KMS-11 (cell line): ENCODE measurements around the gene PPP1CB.
"Not testable (repeated sequence)": the region's sequence is repeated elsewhere in the genome, so short reads cannot be mapped to it uniquely, and the experiment has no call there.

Source experiments
- H2AFZ ChIP-seq: fragments of 200-600 bp; sonication (generic); 2 replicates; pipeline ENCODE4 v1.6.1; 2016; ENCODE audit warnings: antibody characterized with exemption, mixed run types, low read depth
- H3K27ac ChIP-seq: fragments of 200-600 bp; sonication (generic); 2 replicates; pipeline ENCODE4 v1.6.1; 2016; ENCODE audit warnings: mild to moderate bottlenecking, mixed run types
- H3K27me3 ChIP-seq: fragments of 200-600 bp; sonication (generic); 2 replicates; pipeline ENCODE4 v1.6.1; 2017; ENCODE audit warnings: mild to moderate bottlenecking, low read depth, mixed run types, moderate library complexity; ENCODE audit not compliant: insufficient read depth
- H3K36me3 ChIP-seq: fragments of 200-600 bp; sonication (generic); 2 replicates; pipeline ENCODE4 v1.6.1; 2017; ENCODE audit warnings: mild to moderate bottlenecking, mixed run types; ENCODE audit not compliant: insufficient read depth
- H3K4me1 ChIP-seq: fragments of 200-600 bp; sonication (generic); 2 replicates; pipeline ENCODE4 v1.6.1; 2016; ENCODE audit warnings: mild to moderate bottlenecking, low read depth, mixed run types; ENCODE audit not compliant: poor library complexity, severe bottlenecking
- H3K4me2 ChIP-seq: fragments of 200-600 bp; sonication (generic); 2 replicates; pipeline ENCODE4 v1.7.0; 2016; ENCODE audit warnings: mild to moderate bottlenecking, mixed run types
- H3K4me3 ChIP-seq: fragments of 200-600 bp; sonication (generic); IDR thresholded peaks from 2 replicates; pipeline ENCODE4 v1.6.1; 2017; ENCODE audit warnings: low read depth, low read length, mixed read lengths; ENCODE audit not compliant: insufficient read depth
- H3K79me2 ChIP-seq: fragments of 200-600 bp; sonication (generic); 2 replicates; pipeline ENCODE4 v1.6.1; 2016; ENCODE audit warnings: low read depth, mixed run types; ENCODE audit not compliant: insufficient read depth
- H3K9ac ChIP-seq: fragments of 200-600 bp; sonication (generic); 2 replicates; pipeline ENCODE4 v1.6.1; 2016; ENCODE audit warnings: mild to moderate bottlenecking, mixed run types
- H4K20me1 ChIP-seq: fragments of 200-600 bp; sonication (generic); 2 replicates; pipeline ENCODE4 v1.6.1; 2016; ENCODE audit warnings: mild to moderate bottlenecking, mixed run types; ENCODE audit not compliant: insufficient read depth
- TF ChIP-seq, protein P1 (sequence below): fragments of 200-600 bp; sonication (generic); conservative IDR thresholded peaks from 2 replicates; pipeline ENCODE4 v1.6.1; 2017; ENCODE audit warnings: low read depth, mild to moderate bottlenecking, antibody characterized with exemption, low read length, moderate library complexity, mixed read lengths

The PPP1CB gene

DNA sequence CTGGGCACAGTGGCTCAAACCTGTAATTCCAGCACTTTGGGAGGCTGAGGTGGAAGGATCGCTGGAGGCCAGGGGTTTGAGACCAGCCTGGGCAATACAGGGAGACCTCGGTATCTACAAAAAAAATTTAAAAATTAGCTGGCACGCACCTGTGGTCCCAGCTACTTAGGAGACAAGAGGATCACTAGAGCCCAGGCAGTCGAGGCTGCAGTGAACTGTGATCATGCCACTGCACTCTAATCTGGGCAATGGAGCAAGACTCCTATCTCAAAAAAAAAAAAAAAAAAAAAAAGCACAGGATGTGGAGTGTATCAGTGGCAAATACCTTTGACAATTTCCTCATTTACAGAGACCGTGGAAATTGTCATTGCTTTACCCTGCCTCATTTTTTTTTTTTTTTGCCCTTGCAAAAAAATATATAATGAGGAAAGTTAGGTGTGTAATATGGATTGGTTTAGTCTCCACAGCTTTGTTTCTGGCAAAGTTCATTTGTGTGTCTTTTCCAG, 20.9 kb upstream of the PPP1CB start:
- TF ChIP-seq, protein P1, sequence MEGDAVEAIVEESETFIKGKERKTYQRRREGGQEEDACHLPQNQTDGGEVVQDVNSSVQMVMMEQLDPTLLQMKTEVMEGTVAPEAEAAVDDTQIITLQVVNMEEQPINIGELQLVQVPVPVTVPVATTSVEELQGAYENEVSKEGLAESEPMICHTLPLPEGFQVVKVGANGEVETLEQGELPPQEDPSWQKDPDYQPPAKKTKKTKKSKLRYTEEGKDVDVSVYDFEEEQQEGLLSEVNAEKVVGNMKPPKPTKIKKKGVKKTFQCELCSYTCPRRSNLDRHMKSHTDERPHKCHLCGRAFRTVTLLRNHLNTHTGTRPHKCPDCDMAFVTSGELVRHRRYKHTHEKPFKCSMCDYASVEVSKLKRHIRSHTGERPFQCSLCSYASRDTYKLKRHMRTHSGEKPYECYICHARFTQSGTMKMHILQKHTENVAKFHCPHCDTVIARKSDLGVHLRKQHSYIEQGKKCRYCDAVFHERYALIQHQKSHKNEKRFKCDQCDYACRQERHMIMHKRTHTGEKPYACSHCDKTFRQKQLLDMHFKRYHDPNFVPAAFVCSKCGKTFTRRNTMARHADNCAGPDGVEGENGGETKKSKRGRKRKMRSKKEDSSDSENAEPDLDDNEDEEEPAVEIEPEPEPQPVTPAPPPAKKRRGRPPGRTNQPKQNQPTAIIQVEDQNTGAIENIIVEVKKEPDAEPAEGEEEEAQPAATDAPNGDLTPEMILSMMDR, result no peak
- no peak overlapping the region for H3K4me3 ChIP-seq

DNA sequence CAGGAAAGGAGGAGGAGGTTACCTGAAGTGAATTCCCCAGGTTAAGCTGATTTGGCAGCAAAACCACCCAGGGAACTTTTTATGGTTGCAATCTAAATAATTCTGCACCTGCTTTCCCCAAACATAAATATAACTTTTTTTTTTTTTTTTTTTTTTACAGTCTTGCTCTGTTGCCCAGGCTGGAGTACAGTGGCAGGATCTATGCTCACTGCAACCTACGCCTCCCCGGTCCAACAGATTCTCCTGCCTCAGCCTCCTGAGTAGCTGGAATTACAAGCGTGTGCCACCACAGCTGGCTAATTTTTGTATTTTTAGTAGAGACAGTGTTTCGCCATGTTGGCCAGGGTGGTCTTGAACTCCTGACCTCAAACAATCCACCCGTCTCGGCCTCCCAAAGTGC, 16.1 kb upstream of the PPP1CB start:
- H3K79me2 ChIP-seq, result no peaks in the 10 kb centered on the region
- TF ChIP-seq, protein P1, result no peak
- H2AFZ ChIP-seq, result no peak overlapping the region
- no peak overlapping the region for H3K9ac ChIP-seq
- H3K27ac ChIP-seq, result no peak overlapping the region
- no peak overlapping the region for H3K4me3 ChIP-seq
- H3K27me3 ChIP-seq, result no peaks in the 10 kb centered on the region
- H3K4me2 ChIP-seq, result no peak overlapping the region
- H3K36me3 ChIP-seq, result no peaks in the 10 kb centered on the region
- no peaks in the 10 kb centered on the region for H3K4me1 ChIP-seq
- no peaks in the 10 kb centered on the region for H4K20me1 ChIP-seq

More for the DNA sequence above, 20.9 kb upstream of the PPP1CB start:
- Histone ChIP-seq H2AFZ (no peak overlapping the region), H3K36me3 (no peaks in the 10 kb centered on the region), H3K27me3 (no peaks in the 10 kb centered on the region), H3K4me1 (no peaks in the 10 kb centered on the region), H3K4me2 (no peak overlapping the region), H3K27ac (no peak overlapping the region), H4K20me1 (no peaks in the 10 kb centered on the region), H3K79me2 (no peaks in the 10 kb centered on the region), H3K9ac (no peak overlapping the region)

DNA sequence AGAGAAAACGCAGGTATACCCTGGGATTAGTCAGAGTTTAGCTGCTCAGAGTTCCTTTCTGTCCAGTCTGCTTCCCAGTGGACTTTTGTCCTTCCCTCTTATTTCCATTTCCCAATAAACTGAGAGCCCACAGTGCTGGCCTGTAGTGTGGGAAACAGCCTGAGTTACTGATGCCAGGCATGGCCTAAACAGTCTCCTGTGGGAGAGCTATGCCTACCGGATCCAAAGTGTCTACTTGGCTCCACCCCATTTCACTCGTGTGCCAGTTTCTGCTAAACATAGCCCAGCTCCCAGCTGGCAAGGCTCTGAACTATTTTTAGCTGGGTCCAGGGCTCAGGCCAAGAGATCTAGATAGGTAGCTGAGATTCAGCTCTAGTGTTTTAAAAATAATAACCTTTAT, 15.6 kb upstream of the PPP1CB start:
- Histone ChIP-seq H4K20me1 (no peaks in the 10 kb centered on the region), H3K79me2 (no peaks in the 10 kb centered on the region), H3K4me2 (no peak overlapping the region), H3K27me3 (no peaks in the 10 kb centered on the region), H3K27ac (no peak overlapping the region), H3K9ac (no peak overlapping the region), H2AFZ (no peak overlapping the region), H3K4me3 (no peak overlapping the region), H3K36me3 (no peaks in the 10 kb centered on the region), H3K4me1 (no peaks in the 10 kb centered on the region)
- TF ChIP-seq, protein P1, result no peak

DNA sequence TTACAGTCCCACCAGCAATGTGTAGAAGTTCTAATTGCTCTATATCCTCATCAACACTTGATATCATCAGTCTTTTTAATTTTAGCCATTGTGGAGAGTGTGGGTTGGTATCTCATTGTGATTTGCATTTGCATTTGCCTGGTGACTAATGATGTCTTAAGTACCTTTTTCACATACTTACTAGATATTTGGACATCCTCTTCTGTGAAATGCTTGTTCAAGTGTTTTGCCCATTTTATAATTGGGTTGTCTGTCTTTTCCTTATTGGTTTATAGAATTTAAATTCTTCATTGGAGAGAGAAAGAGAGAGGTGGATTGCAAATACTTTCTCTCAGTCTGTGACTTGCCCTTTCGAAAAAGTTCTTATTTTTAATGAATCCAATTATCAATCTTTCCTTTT, 14.0 kb upstream of the PPP1CB start:
- H3K79me2 ChIP-seq, result no peaks in the 10 kb centered on the region
- H3K27ac ChIP-seq, result no peak overlapping the region
- TF ChIP-seq, protein P1, result no peak
- H3K9ac ChIP-seq, result no peak overlapping the region
- no peak overlapping the region for H3K4me3 ChIP-seq
- no peaks in the 10 kb centered on the region for H3K4me1 ChIP-seq
- no peak overlapping the region for H3K4me2 ChIP-seq
- no peak overlapping the region for H2AFZ ChIP-seq
- no peaks in the 10 kb centered on the region for H3K27me3 ChIP-seq
- H3K36me3 ChIP-seq, result no peaks in the 10 kb centered on the region
- no peaks in the 10 kb centered on the region for H4K20me1 ChIP-seq

DNA sequence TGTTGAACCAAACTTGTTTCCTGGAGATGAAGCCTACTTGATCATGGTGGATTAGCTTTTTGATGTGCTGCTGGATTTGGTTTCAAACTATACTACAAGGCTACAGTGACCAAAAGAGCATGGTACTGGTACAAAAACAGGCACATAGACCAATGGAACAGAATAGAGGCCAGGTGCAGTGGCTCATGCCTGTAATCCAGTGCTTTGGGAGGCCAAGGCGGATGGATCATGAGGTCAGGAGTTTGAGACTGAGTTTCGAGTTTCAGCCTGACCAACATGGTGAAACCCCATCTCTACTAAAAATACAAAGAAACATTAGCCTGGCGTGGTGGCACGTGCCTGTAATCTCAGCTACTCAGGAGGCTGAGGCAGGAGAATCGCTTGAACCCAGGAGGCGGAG, 9.0 kb upstream of the PPP1CB start:
- not testable (repeated sequence) for H3K27me3 ChIP-seq, H3K79me2 ChIP-seq, H3K27ac ChIP-seq, H4K20me1 ChIP-seq, H3K4me1 ChIP-seq, H3K9ac ChIP-seq, H3K36me3 ChIP-seq, H2AFZ ChIP-seq, H3K4me3 ChIP-seq, H3K4me2 ChIP-seq
